SIG-M5 treated with dmso at 0.1 percent for 504 hours (cell line): ENCODE data around the gene IL22RA1.

Source experiments
- DNase-seq: peaks from one replicate; lab custom pipeline; 2025; ENCODE audit not compliant: unreplicated experiment; lab: John Stamatoyannopoulos, UW

The IL22RA1 gene

GRCh38 chr1:24138476-24139221 lies 4.3 kb downstream of the IL22RA1 start:
- no peak for DNase-seq

GRCh38 chr1:24136956-24137539 lies 5.9 kb downstream of the IL22RA1 start:
- no peak for DNase-seq

GRCh38 chr1:24134376-24134775 lies 8.6 kb downstream of the IL22RA1 start:
- no peak for DNase-seq

GRCh38 chr1:24133819-24134218 lies 9.1 kb downstream of the IL22RA1 start:
- no peak for DNase-seq

- DNase-seq = no peak
These were observed 12.6 kb downstream of the IL22RA1 start for GRCh38 chr1:24130385-24130784.

GRCh38 chr1:24127801-24128363 lies 15.1 kb downstream of the IL22RA1 start:
- no peak for DNase-seq

GRCh38 chr1:24127134-24127800 lies 15.7 kb downstream of the IL22RA1 start:
- DNase-seq = no peak

GRCh38 chr1:24126672-24127023 lies 16.3 kb downstream of the IL22RA1 start:
- DNase-seq = no peak

- no peak for DNase-seq
These were observed 16.8 kb downstream of the IL22RA1 start for GRCh38 chr1:24126018-24126671.

- DNase-seq = no peak
These were observed 17.5 kb downstream of the IL22RA1 start for GRCh38 chr1:24125456-24125855.

- DNase-seq = no peak
These were observed 18.0 kb downstream of the IL22RA1 start for GRCh38 chr1:24124980-24125379.

GRCh38 chr1:24123611-24124010 lies 19.3 kb downstream of the IL22RA1 start:
- no peak for DNase-seq

GRCh38 chr1:24122776-24123175 lies 20.2 kb downstream of the IL22RA1 start:
- DNase-seq = no peak

- no peak for DNase-seq
These were observed 21.5 kb downstream of the IL22RA1 start for GRCh38 chr1:24121406-24121805.

GRCh38 chr1:24120965-24121364 lies 22.0 kb downstream of the IL22RA1 start:
- no peak for DNase-seq

- no peak for DNase-seq
These were observed 22.8 kb downstream of the IL22RA1 start for GRCh38 chr1:24119859-24120756.

GRCh38 chr1:24119489-24119858 lies 23.5 kb downstream of the IL22RA1 start:
- no peak for DNase-seq

- no peak for DNase-seq
These were observed 24.3 kb downstream of the IL22RA1 start for GRCh38 chr1:24118410-24119242.

GRCh38 chr1:24117722-24118409 lies 25.1 kb downstream of the IL22RA1 start:
- no peak for DNase-seq
